HG02981 (cell line): Measurements from ENCODE around the gene KCNN4.

Experiments used
- ATAC-seq: cut with Tn5 transposase; IDR thresholded peaks from one replicate; pipeline ENCODE4 v1.9.1; 2021; ENCODE audit warnings: mild to moderate bottlenecking, moderate library complexity; ENCODE audit not compliant: unreplicated experiment

The KCNN4 gene

GRCh38 chr19:43799502-43800142 is 18.8 kb upstream of the KCNN4 start:
- no peak for ATAC-seq

DNA sequence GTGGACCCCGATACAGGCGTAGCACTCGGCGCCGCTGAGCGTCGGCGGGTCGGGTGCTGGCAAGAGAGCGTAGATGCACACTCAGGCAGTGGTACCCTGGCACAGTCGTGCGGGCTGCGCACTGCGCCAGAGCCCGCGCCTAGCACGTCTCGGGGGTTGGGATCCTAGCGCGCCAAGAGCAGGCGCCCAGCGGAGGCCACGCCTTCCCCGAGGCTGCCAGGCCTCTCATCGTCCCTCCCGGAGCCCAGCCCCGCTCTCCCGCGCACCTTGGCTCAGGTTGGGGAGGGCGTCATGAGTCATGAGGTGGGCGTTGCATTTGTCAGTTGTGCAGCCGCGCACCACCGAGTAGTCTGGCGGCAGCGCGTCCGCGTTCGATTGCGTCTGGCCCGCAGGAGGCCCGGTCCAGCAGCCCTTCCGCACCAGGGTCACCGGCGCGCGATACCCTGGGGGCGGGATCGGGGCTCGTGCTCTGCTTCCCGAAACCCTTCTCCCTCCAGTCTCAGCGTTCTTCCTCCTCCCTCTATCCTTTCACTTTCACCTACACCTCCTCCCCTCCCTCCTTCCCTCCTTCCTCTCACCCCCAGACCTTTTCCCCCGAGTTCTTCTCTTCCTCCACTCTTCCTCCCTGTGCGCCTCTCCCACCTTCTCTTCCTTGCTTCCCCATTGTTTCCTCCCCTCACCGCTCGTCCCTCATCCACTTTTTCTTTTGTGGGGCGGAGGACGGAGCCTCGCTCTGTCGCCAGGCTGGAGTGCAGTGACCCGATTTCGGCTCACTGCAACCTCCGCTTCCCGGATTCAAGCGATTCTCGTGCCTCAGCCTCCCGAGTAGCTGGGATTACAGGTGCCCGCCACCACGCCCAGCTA is 18.0 kb upstream of the KCNN4 start:
- ATAC-seq = no peak

- ATAC-seq = no peak
These were observed 17.3 kb upstream of the KCNN4 start for GRCh38 chr19:43798026-43798545.

DNA sequence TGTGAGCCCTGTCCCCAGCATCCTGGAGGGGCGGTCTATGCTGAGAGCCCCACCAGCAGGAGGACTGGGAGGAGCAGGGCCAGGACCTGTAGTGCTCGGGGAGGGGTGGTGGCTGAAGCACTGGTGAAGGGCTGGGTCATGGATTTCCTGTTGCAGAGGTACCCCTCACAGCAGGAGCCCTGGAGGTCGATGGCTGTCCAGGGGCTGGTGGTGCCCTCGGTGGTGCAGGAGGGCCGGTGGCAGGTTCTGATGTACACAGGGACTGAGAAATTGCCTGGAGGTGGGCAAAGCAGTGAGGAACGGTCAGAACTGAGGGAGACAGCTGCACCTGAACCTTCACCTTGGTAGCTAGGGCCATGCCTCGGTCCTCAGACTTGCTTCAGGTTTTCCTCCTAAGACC is 16.8 kb upstream of the KCNN4 start:
- no peak for ATAC-seq

DNA sequence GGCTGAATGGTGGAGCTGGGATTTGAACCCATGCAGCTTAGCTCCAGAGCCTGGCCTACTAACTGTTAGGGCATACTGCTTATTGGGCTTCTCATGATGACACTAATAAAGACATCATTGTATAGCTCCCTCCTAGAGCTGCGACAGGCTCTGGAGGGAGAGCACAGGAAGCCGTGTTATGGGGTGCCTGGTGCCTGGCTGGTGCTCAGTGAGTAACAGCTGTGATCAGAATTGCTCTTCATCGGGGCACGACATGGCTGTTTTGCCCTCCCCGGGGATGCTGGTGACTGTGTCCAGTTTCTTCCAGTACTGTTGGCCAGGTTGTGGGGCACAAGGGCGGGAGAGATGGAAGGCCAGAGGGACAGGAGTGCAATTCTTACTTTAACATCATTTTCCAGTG is 16.3 kb upstream of the KCNN4 start:
- no peak for ATAC-seq

- no peak for ATAC-seq
These were observed 9.8 kb upstream of the KCNN4 start for GRCh38 chr19:43790587-43790986.

DNA sequence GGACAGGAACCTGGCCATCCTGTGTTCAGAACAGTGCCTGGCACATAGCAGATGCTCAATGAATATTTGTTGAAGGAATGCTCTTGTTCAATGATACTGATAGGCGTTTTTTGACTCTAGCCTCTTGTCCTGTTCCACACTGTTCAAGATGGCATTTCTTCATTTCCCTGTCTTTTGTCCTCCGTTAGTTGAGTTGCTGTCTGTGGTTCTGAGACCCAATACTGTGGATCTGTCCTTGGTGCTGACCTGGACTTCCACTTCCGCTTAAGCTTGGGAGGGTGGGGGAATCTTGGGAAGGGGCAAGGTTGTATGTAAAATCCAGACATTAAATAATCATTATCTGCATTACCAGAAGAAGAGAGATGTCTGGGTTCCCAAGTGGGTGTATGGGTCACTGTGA is 8.3 kb upstream of the KCNN4 start:
- no peak for ATAC-seq

DNA sequence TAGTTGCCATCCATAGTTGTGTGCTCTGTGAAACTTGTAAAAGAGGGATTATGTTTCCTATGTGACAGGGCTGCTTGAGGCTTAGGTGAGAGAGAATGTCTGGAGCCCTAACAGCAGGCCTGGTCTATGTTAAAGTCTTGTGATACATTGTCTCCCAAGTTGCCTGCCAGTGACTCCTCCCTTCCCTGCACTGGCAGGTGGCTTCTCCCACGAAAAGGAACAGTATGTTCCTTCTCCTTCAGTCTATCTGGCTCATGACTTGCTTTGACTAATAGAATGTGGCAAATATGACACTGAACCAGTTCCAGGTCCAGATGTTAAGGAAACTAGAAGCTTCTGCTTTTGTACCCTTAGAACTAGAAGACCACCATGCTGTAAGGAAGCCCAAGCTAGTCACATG is 5.9 kb upstream of the KCNN4 start:
- no peak for ATAC-seq

DNA sequence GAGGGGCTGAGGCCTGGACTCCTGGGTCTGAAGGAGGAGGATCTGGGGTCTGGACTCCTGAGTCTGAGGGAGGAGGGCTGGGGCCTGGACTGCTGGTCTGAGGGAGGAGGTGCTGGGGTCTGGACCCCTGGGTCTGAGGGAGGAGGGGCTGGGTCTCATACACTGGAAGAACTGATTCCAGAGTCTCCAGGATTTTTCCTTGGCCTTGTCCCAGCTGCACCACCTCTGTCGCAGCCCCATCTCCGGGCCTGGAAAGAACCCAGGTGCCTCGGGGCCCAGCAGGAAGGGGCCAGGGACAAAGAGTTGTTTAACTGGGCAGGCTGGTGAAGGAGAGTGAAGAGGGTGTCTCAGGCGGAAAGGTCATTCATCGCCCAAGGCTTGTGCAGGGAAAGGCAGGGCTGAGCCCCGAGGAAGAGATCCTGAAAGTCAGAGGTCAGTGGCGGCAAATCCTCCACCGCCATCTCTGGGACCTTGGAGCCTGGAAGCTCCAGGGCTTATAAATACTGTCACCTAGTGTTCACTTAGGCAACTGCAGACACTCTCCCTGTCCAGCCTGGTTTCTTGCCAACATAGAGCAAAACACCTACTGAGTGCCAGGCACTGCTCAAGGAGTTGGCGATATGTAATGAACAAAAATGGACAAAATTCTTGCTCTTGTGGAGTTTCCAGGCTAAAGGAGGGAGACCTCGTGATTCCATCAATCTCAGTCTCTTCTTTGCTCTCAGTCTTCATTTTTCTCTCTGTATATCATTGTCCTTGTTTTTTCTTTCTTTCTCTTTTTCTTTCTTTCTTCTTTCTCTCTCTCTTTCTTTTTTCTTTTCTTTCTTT is 4.4 kb upstream of the KCNN4 start:
- ATAC-seq = no peak

DNA sequence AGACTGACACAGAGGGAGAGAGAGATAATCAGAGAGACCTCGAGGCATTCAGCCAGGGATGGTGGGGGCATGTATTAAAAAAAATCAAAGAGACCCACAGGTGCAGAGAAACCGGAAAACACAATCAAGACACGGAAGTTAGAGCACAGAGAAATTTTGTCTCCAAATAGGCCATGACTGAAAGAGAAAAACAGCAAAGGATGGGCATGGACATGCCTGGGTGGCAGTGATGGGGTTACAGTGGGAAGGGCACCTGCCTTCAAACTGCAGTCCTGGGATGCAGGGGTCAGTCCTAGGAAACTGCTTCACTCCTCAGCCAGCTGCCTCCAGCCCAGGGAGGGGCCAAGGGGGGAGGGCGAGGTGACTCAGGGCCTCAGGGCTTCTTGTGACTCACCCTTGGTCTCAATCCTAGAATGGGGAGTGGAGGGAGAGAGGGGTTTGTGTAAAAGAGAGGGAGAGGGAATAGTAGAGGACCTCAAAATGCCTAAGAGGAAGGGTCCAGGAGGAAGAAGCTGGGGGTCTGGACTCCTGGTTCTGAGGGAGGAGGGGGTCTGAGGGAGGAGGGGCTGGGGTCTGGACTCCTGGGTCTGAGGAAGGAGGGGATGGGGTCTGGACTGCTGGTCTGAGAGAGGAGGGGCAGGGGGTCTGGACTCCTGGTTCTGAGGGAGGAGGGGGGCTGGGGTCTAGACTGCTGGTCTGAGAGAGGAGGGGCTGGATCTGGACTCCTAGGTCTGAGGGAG is 3.6 kb upstream of the KCNN4 start:
- no peak for ATAC-seq

GRCh38 chr19:43783636-43784035 is 2.9 kb upstream of the KCNN4 start:
- no peak for ATAC-seq

GRCh38 chr19:43782689-43783231 is 2.0 kb upstream of the KCNN4 start:
- no peak for ATAC-seq

- ATAC-seq = no peak
These were observed 1.5 kb upstream of the KCNN4 start for GRCh38 chr19:43782311-43782660.

DNA sequence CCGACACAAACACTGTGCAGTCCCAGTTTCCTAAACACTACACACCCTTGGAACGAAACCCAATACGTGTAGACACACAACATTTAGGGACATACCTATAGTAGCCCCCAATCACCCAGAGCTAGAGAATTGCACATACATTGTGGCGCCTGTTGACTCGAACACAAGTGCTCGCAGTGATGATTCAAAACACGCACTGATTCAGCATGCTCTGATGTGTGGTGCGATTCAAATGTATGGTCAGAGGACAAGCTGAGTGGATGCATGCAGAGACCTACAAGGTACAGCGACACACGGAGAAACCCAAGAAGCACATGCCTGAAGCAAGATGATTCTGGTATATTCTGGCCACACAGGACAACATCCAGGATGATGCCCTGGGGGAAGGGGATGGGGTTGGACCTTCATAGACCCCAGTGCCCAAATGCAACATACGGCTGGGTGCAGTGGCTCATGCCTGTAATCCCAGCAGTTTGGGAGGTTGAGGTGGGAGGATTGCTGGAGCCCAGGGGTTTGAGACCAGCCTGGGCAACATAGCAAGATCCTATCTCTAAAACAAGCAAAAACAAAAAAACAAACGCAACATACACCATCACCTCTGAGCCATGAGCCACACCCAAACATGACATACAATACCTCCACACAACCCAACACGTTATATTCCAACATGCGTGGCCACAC is 997 bp upstream of the KCNN4 start:
- ATAC-seq = no peak

DNA sequence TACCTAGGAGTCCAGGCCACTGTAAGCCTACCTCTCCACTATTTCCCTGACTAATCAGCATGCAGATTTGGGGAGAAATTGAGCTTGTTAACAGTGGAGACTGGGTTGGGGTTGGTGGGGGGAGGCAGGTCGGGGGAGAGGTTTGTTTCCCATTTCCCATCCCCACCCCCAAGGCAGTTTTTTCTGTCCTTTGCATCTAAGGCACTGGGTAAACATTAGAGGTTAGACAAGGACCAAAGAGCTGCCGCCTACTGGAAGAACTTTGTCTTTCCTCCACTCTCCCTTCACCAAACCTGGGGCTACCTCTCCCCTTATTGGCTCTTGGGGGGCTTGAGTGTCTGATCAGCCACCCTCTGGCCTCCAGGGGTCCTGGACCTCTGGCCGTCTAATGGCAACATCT is 953 bp downstream of the KCNN4 start:
- ATAC-seq = no peak

- no peak for ATAC-seq
These were observed 1.5 kb downstream of the KCNN4 start for GRCh38 chr19:43779147-43779819.

DNA sequence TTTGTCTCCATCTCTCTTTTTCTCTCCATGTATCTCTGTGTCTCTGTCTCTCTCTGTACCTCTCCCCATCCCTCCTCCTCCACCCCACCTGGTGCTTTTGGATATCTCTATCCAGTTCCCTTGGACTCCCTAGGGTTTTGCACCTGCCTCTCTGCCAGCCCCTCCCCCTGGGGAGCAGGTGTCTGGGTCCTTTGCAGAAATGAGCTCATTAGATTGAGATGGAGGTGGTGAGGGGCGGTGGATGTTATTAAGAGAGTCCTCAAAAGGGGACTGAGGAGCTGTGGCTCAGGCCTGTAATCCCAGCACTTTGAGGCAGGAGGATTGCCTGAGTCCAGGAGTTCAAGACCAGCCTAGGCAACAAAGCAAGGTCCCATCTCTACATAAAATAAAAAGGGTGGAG is 2.1 kb downstream of the KCNN4 start:
- ATAC-seq = no peak

DNA sequence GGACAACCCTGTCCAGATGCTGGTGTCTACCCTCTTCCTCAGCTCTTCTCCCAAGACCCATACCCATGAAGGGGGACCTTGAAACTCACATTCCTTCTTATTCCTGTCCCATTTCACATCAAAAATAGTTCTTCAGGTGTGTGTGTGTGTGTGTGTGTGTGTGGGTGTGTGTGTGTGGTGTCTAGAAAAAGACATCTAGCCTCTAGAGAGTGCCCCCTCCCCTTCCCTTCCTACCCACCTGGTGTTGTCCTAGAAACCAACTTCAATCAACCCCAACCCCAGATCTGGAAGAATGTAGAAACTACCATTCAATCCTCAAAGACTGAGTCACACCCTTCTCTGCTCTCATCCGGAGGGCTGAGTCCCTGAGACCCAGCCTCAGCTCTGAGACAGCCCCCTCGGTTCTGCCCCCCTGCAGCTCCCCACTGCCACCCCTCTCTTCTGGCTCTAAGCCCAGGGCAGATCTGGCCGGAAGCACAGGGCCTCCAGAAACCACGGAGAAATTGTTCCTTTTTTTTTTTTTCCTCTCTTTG is 3.5 kb downstream of the KCNN4 start:
- no peak for ATAC-seq

DNA sequence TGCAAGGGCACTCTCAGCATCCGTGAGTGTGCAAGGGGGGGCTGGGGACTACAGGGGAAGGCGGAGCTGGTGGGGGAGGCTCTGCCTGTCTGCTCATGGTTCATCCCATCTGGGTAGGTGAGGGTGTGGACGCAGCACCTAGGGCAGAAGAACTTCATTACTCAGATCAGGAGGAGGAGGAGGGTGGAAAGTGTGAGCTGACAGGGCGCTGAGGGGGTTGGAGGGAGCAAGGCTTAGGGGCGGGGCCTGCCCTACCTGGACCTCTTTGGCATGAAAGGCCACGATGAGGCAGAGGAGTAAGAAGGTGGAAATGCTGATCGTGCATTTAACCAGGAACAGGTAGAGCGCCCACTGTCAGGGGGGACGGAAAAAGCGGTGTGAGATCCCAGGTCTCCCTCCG is 4.5 kb downstream of the KCNN4 start:
- no peak for ATAC-seq
